Calu3 (cell line): ENCODE data around the gene FER1L5. TPM values are rescaled to one million over a fixed set of nuclear protein-coding genes. Genes with fewer than 3 reads are reported as not detected.

Source experiments
- BruUV-seq: library from RNA; stranded (reverse); fragments of 400-500 nt; replicated peaks from 2 replicates; lab custom pipeline; 2021; lab: Mats Ljungman, UMichigan
- CTCF ChIA-PET: fragments of 300-600 bp; sonication (Branson Sonifier 250); formaldehyde crosslinking; loops from one replicate; lab custom pipeline; 2022; ENCODE audit warnings: antibody characterized with exemption; lab: Charles Lee
- DNase-seq: peaks from one replicate; pipeline ENCODE4 v3.0.0; 2022
- H3K27ac Mint-ChIP-seq: one replicate; pipeline ENCODE4 v1.8.0; 2022; ENCODE audit warnings: mixed read lengths; ENCODE audit not compliant: unreplicated experiment
- H3K27me3 Mint-ChIP-seq: one replicate; pipeline ENCODE4 v1.8.0; 2022; ENCODE audit warnings: mixed read lengths; ENCODE audit not compliant: unreplicated experiment
- H3K36me3 Mint-ChIP-seq: one replicate; pipeline ENCODE4 v1.8.0; 2022; ENCODE audit warnings: mild to moderate bottlenecking, moderate library complexity, mixed read lengths; ENCODE audit not compliant: insufficient read depth, unreplicated experiment
- H3K4me1 Mint-ChIP-seq: one replicate; pipeline ENCODE4 v1.8.0; 2022; ENCODE audit warnings: mild to moderate bottlenecking, low read depth, mixed read lengths; ENCODE audit not compliant: unreplicated experiment
- H3K4me3 Mint-ChIP-seq: one replicate; pipeline ENCODE4 v1.8.0; 2022; ENCODE audit warnings: mild to moderate bottlenecking, low read depth, moderate library complexity, mixed read lengths; ENCODE audit not compliant: unreplicated experiment
- H3K9me3 Mint-ChIP-seq: one replicate; pipeline ENCODE4 v1.8.0; 2022; ENCODE audit warnings: low read depth, mixed read lengths; ENCODE audit not compliant: unreplicated experiment
- CTCF ChIP-seq: fragments of 200-600 bp; IDR thresholded peaks from one replicate; pipeline ENCODE4 v1.8.0; 2022; ENCODE audit warnings: antibody characterized with exemption; ENCODE audit not compliant: unreplicated experiment
- intact Hi-C: fragments of 100-400 bp; cut with micrococcal nuclease; formaldehyde crosslinking; loops from one replicate; pipeline ENCODE4 v1.10.0; 2022; ENCODE audit not compliant: unreplicated experiment
- total RNA-seq: library from RNA; stranded (reverse); gene quantifications from 2 replicates; pipeline ENCODE4 v1.2.3, GENCODE V29; 2022

FER1L5 gene
- total RNA-seq, 1 experiment from 2014 or later = not detected

- peaks cover 34% of the 10 kb centered on the region for H3K27me3 Mint-ChIP-seq
- CTCF ChIA-PET = interaction anchor here (0.7 kb wide), 1 partner anchor 12 kb away, joined by 3 read pairs; no protein-coding TSS in a partner anchor
- H3K27ac Mint-ChIP-seq = no peak overlapping the region
- DNase-seq = no peak
- intact Hi-C loops = no loop called here
- H3K36me3 Mint-ChIP-seq = no peaks in the 10 kb centered on the region
- H3K4me1 Mint-ChIP-seq = peaks cover 12% of the 10 kb centered on the region
- no peak overlapping the region for H3K4me3 Mint-ChIP-seq
- H3K9me3 Mint-ChIP-seq = no peaks in the 10 kb centered on the region
- BruUV-seq = no TSS peak
- no peak for TF ChIP-seq CTCF
These were observed 40.7 kb downstream of the FER1L5 start for GRCh38 chr2:96683307-96683706.

GRCh38 chr2:96683972-96684820, 41.6 kb downstream of the FER1L5 start:
- Mint-ChIP-seq H3K9me3 (no peaks in the 10 kb centered on the region), H3K4me1 (peaks cover 12% of the 10 kb centered on the region), H3K27ac (no peak overlapping the region), H3K36me3 (no peaks in the 10 kb centered on the region), H3K27me3 (peaks cover 32% of the 10 kb centered on the region), H3K4me3 (no peak overlapping the region)
- BruUV-seq = no TSS peak
- TF ChIP-seq CTCF = no peak
- CTCF ChIA-PET = interaction anchor here (0.6 kb wide), 1 partner anchor 9 kb away, joined by 6 read pairs; no protein-coding TSS in a partner anchor
- intact Hi-C loops = no loop called here
- DNase-seq = no peak

- BruUV-seq = no TSS peak
- Mint-ChIP-seq H3K4me1 (peaks cover 8% of the 10 kb centered on the region), H3K4me3 (no peak overlapping the region), H3K36me3 (no peaks in the 10 kb centered on the region), H3K27ac (no peak overlapping the region), H3K27me3 (peaks cover 24% of the 10 kb centered on the region), H3K9me3 (no peaks in the 10 kb centered on the region)
- TF ChIP-seq CTCF = no peak
- intact Hi-C loops = no loop called here
- CTCF ChIA-PET = interaction anchor here (0.6 kb wide), 1 partner anchor 19 kb away, joined by 3 read pairs; no protein-coding TSS in a partner anchor
- no peak for DNase-seq
These were observed 42.5 kb downstream of the FER1L5 start for GRCh38 chr2:96684883-96685576.

GRCh38 chr2:96685577-96686459, 43.3 kb downstream of the FER1L5 start:
- peaks cover under 1% of the 10 kb centered on the region for H3K4me1 Mint-ChIP-seq
- intact Hi-C loops = no loop called here
- no peaks in the 10 kb centered on the region for H3K36me3 Mint-ChIP-seq
- TF ChIP-seq CTCF = no peak
- H3K4me3 Mint-ChIP-seq = no peak overlapping the region
- H3K9me3 Mint-ChIP-seq = no peaks in the 10 kb centered on the region
- DNase-seq = no peak
- H3K27ac Mint-ChIP-seq = no peak overlapping the region
- BruUV-seq = no TSS peak
- CTCF ChIA-PET = interaction anchor here (0.6 kb wide), 2 partner anchors 16 to 354 kb away, joined by 5 read pairs; no protein-coding TSS in a partner anchor
- H3K27me3 Mint-ChIP-seq = peaks cover 16% of the 10 kb centered on the region
